Endothelial cell (in vitro differentiated cells): ENCODE measurements around the gene UBQLN4. TPM values are rescaled to one million over a fixed set of nuclear protein-coding genes. Genes with fewer than 3 reads are reported as not detected.

ENCODE experiments used
- DNase-seq: peaks from one replicate; pipeline ENCODE4 v3.0.0; 2021; ENCODE audit warnings: low spot score
- H3K27ac Mint-ChIP-seq: one replicate; pipeline ENCODE4 v1.8.0; 2021; ENCODE audit warnings: mixed read lengths, inconsistent platforms; ENCODE audit not compliant: unreplicated experiment
- H3K27me3 Mint-ChIP-seq: one replicate; pipeline ENCODE4 v1.8.0; 2021; ENCODE audit warnings: mild to moderate bottlenecking, moderate library complexity, mixed read lengths, inconsistent platforms; ENCODE audit not compliant: unreplicated experiment
- H3K36me3 Mint-ChIP-seq: one replicate; pipeline ENCODE4 v1.8.0; 2021; ENCODE audit warnings: mild to moderate bottlenecking, low read depth, mixed read lengths, inconsistent platforms; ENCODE audit not compliant: unreplicated experiment
- H3K4me1 Mint-ChIP-seq: one replicate; pipeline ENCODE4 v1.8.0; 2021; ENCODE audit warnings: mild to moderate bottlenecking, mixed read lengths, inconsistent platforms; ENCODE audit not compliant: unreplicated experiment
- H3K4me3 Mint-ChIP-seq: one replicate; pipeline ENCODE4 v1.8.0; 2021; ENCODE audit warnings: mild to moderate bottlenecking, mixed read lengths, inconsistent platforms; ENCODE audit not compliant: unreplicated experiment
- H3K9me3 Mint-ChIP-seq: one replicate; pipeline ENCODE4 v1.8.0; 2021; ENCODE audit warnings: mixed read lengths, inconsistent platforms; ENCODE audit not compliant: unreplicated experiment
- CTCF ChIP-seq: fragments of 200-600 bp; sonication (generic); IDR thresholded peaks from one replicate; pipeline ENCODE4 v1.5.0; 2021; ENCODE audit warnings: antibody characterized with exemption; ENCODE audit not compliant: unreplicated experiment
- total RNA-seq: library from RNA; stranded (reverse); fragmentation: NEBNext Ultra II Directional; extraction: Animal tissue kit (Norgen Biotek cat#: 25700); gene quantifications from one replicate; pipeline ENCODE4 v1.2.1, GENCODE V29; 2021; ENCODE audit not compliant: unreplicated experiment

The UBQLN4 gene
- total RNA-seq, 1 donor from 2014 or later = 47.6 TPM

GRCh38 chr1:156064615-156065014 lies 11.0 kb upstream of the UBQLN4 start:
- Mint-ChIP-seq H3K4me1 (peaks cover 16% of the 10 kb centered on the region), H3K9me3 (no peaks in the 10 kb centered on the region), H3K27me3 (peaks cover 6% of the 10 kb centered on the region), H3K27ac (no peak overlapping the region), H3K4me3 (no peak overlapping the region), H3K36me3 (peaks cover 5% of the 10 kb centered on the region)
- DNase-seq = no peak
- TF ChIP-seq CTCF = no peak

- H3K27me3 Mint-ChIP-seq = peaks cover 3% of the 10 kb centered on the region
- no peak for DNase-seq
- H3K4me3 Mint-ChIP-seq = no peak overlapping the region
- peaks cover 15% of the 10 kb centered on the region for H3K4me1 Mint-ChIP-seq
- TF ChIP-seq CTCF = no peak
- H3K27ac Mint-ChIP-seq = no peak overlapping the region
- peaks cover 7% of the 10 kb centered on the region for H3K36me3 Mint-ChIP-seq
- no peaks in the 10 kb centered on the region for H3K9me3 Mint-ChIP-seq
These were observed 10.3 kb upstream of the UBQLN4 start for GRCh38 chr1:156063997-156064285.

GRCh38 chr1:156062189-156062588 lies 8.6 kb upstream of the UBQLN4 start:
- H3K4me1 Mint-ChIP-seq = peaks cover 11% of the 10 kb centered on the region
- H3K27ac Mint-ChIP-seq = no peak overlapping the region
- no peaks in the 10 kb centered on the region for H3K9me3 Mint-ChIP-seq
- no peak for DNase-seq
- H3K27me3 Mint-ChIP-seq = peaks cover 3% of the 10 kb centered on the region
- peaks cover 10% of the 10 kb centered on the region for H3K36me3 Mint-ChIP-seq
- no peak for TF ChIP-seq CTCF
- H3K4me3 Mint-ChIP-seq = no peak overlapping the region

GRCh38 chr1:156060937-156061636 lies 7.5 kb upstream of the UBQLN4 start, which contains the start of gene RAB25:
Gene RAB25, plus strand, starts transcription at chr1:156061160. Its CDS starts 241 bp downstream, at chr1:156061401.
- H3K4me3 Mint-ChIP-seq = peak within 1 kb of the TSS; percentile 62

More at GRCh38 chr1:156060937-156061636, 7.5 kb upstream of the UBQLN4 start, which contains the start of gene RAB25:
- no peak within 1 kb of the TSS for H3K27ac Mint-ChIP-seq
- no peaks in the 10 kb centered on the region for H3K9me3 Mint-ChIP-seq
- H3K4me1 Mint-ChIP-seq = peaks cover 10% of the 10 kb centered on the region
- peaks cover 9% of the 10 kb centered on the region for H3K36me3 Mint-ChIP-seq
- H3K27me3 Mint-ChIP-seq = peaks cover 1% of the 10 kb centered on the region
- no peak for DNase-seq
- no peak for TF ChIP-seq CTCF
